GM18511 (cell line): ENCODE data around the gene PDGFD.

Experiments used
- ATAC-seq: cut with Tn5 transposase; IDR thresholded peaks from one replicate; pipeline ENCODE4 v1.9.1; 2021; ENCODE audit warnings: mild to moderate bottlenecking, moderate library complexity; ENCODE audit not compliant: unreplicated experiment

PDGFD gene

DNA sequence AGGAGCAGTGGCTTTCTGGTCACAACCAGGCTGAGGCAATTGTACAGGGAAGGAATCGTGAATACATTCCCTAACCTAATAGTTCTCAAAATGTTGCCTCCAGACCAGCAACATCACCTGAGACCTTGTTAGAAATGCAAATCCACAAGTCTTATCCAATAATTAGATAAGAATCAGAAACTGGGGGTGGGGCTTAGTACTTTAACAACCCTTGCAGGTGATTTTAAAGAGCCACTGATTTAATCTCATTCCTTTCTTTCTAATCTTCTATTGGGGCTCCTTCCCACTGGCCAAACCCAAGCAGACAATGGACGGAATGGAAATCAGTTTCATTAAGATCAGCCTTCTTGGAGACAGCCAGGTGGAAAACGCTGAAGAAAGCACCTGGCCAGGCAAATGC is 269.9 kb downstream of the PDGFD start:
- ATAC-seq: no peak

DNA sequence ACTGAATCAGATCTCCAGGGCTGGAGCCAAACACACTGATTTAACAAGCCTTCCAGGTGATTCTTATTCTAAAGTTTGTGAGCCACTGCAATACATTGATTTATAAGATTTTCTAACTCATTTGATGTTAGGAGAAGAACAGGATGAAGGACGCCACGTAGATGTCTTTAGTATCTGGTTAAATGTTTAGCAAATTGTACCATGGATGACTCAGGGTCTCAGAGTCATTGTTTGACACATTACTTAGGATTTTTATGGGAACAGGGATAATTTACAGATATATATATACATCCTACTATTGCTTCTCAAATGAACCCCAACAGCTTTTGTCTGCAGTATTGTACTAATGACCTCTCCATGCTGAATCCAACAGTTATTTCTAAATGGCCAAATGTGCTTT is 270.6 kb downstream of the PDGFD start:
- no peak for ATAC-seq

DNA sequence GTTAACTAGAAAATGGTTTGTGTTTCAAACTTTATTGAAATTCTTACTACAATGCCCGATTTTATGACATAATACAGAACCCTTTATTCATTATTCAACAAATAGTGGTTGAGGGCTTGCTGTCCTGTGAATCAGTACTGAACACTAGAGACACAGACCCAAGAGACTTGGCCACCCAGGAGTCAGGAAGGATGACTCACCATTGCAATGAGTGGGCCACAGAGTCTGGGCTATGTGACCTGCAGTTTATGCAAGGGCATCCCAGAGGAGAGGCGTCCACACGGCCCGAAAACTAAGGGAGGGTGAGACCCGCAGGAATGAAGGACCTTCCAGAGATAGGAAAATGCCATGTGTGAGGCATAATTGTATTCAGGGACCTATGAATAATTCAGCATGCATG is 271.3 kb downstream of the PDGFD start:
- ATAC-seq: no peak

DNA sequence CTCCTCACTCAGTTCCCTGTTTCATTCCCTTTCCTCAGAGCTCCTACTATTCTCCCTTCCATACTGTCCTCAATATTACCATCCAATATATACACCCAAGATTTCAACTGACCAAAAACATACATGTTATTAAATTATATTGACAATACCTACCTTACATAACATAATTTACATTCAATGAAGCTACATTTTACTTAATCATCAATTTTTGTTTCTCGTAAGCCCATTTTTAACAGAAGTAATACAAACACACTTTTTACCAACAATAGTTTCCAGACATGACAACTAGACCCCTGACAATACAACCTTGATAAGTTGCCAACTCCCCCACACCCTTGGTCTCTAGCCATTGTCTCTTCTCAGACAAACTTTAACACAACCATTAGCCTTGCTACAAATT is 273.3 kb downstream of the PDGFD start:
- ATAC-seq: no peak

DNA sequence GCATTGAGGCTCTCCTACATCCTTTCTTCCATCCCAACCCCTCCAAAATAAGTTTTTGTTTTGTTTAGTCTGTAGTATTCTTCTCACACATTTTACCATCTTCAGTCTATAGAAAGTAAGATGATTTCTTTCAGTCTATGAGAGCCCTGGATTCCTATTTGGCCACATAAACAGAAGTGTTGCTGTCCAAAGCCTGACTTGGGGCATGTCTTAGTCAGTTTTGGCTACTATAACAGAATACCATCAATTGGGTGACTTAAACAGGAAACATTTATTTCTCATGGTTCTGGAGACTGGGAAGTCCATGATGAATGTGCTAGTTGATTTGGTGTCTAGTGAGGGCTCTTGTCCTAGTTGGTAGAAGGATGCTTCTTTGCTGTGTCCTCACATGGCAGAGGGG is 274.3 kb downstream of the PDGFD start:
- ATAC-seq: no peak

DNA sequence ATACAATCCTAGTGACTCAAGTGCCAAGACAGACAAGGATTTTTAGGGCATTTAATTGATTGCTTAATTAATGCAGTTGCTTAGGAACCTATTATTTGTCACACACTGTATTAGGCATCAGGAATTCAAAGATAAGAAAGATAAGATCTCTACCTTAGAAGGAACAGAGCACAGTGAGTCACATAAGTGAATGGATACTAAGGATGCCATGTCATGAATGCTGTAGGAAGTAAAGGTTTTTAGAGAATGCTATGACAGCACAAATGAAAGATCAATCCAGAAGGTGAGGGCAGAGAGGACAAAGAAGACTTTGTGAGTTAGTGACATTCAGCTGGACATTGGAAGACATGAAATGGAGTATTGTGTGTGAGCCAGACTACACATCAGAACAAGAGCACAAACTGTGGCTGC is 275.4 kb downstream of the PDGFD start:
- no peak for ATAC-seq

DNA sequence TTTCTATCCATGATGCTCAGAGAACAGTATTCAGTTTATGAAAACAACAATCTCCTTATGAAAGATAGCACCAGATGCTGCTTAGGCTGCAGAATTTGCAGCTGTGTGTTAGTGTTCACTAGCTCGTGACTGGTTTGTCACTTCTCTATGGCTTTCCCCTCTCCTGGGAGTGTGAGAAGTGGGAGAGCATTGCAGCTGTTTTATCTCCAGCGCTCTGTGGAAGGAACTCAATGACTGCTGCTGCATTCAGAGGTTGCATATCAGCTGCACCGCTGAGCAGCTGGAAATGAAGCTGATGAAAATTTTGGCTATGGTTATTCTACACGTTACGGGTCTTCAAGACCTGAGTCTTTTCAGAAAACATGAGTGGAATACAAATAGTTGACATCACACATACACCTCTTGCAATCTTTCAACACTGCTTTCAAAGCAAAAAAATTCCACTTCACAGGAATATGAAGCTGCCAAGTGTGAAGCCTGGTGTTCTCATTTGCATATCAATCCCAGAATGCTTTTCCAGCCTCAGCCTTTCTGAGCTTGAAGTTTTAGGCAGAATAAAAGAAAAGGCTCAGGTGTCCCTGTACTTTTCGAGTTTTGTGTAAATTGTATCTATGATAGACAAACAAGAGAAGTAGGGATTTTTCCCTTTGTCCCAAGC is 276.8 kb downstream of the PDGFD start:
- ATAC-seq: peak; percentile 66

DNA sequence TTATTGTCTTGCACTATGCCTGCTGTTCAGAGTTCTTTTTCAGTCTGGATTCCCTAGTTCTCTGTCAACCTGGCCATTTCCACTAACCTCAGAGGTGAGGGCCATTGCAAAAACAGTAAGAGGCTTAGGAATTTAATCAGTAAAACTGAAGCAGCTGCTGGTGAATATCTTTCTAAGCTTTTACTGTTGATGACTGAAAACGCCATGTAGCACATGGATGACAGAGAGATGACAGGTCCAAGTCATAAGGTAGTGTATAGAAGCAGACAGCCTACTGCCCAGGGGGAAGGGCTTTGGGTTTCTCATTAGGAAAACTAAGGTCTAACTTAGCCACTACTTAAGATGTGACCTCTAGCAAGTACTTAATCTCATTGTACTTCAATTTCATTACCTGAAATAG is 280.1 kb downstream of the PDGFD start:
- no peak for ATAC-seq

DNA sequence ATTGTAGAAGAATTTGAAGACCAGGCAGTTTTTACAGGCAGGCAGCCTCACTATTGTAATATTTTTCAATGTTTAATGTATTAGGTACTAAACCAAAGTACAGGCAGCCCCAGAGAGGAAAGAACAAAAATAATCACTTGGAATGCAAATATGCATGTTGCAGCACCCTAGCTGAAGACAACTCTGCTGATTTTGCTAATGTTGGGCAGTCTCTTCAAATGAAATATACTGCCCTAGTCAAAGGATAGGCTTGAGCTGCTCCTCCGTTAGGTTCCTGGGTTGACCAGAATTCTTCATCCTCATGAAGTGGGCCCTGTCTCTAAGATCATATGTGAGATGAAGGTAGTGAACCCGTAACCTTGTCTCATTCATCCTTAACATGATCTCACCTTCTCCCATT is 280.7 kb downstream of the PDGFD start:
- no peak for ATAC-seq

DNA sequence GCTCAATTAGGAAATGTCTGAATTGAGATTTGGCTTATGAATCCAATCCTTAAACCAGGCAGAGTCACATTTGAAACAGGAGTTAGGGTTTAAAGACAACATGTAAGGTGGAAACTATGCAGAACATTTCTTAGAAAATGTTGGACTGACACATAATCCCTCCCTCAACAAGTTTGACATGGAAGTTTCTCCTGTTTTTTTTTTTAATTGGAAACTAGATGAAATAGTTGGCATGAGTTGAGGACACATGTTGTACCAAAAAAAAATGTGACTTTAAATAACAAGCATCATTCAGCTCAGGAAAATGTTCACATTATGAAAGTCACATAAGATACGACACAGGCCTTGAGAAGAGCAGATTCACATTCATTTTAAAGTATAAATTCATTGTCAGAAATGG is 282.4 kb downstream of the PDGFD start:
- ATAC-seq: no peak

DNA sequence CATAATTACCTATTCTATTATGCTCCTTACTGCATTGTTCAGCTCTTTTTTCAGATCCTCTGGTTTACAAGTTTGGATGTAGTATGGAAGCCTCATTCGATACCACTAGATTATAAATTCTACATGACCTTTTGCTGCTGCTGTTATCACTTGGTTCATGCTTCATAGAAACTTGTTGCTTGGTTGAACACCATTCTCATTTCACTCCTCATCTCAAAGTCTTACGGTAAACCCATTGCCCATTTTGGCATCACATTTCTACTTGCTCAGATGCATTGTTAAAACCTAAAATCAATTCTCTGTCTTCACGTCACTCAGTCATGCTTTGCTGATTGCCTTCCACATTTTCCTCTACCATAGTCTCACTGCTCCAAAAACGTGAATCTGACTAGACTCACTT is 283.0 kb downstream of the PDGFD start:
- no peak for ATAC-seq

DNA sequence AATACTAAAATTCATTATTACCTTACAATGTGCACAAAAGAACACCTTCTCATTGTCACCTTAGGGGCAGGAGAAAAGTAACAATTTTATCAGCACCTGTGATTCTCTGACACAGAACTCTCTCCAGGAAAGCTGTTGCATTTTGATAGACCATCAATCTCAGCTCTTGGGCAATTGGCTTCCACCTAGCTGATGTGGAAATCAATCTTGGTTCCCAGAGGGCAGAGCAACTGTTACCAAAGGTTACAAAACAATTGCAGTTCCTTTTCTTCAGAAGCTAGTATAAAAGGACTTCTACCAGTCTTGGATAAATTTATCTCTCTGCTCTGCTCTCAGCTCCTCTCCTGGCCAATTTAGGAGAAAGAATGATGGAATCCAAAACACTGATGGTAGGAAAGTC is 285.3 kb downstream of the PDGFD start:
- no peak for ATAC-seq

DNA sequence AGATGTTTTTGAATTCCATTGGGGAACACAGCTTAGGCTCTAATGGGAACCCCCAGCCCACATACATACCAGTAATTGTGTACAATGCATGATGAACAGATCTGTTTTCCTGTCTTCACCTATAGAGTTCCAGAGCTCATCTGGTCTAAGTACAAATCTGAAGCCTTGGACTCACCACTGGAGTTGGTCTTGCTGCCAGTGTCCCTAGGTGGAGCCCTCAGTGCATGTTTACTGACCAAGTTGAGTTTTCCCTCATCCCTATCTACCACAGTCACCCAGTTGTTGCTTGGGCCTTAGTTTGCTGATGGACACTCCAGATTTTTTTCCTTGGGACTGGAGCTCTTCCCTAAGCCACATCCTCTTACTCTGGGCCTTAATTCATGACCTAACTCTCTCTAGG is 286.7 kb downstream of the PDGFD start:
- no peak for ATAC-seq

DNA sequence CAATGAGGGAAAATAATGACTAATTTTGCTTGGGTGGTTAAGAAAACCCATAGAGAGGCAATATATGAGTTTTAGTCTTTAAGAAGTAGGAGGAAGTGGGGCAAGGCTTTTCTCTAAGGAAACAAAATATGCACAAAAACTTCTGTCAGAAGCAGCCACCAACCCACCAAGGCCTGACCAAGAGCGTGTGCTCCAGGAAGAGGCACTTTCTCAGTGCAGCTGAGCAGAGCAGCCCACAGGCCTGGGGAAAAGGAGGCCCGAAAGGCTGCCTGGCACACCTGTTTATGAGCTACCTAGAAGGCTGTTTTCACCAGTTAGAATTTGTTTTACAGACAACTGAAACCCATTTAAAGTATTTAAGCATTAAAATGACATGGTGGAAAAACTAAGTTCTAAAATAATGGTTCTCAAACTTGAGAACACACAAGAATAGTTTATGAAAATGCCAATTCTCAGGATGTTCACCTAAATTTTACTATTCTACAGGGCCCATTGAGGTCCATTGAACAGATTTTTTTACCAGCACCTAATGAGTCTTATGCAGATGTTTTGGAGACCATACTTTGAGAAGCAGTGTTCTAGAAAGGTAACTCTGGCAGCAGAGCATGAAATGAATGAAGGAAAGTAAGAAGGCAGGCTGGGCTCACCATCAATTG is 288.0 kb downstream of the PDGFD start:
- ATAC-seq: peak; percentile 88

DNA sequence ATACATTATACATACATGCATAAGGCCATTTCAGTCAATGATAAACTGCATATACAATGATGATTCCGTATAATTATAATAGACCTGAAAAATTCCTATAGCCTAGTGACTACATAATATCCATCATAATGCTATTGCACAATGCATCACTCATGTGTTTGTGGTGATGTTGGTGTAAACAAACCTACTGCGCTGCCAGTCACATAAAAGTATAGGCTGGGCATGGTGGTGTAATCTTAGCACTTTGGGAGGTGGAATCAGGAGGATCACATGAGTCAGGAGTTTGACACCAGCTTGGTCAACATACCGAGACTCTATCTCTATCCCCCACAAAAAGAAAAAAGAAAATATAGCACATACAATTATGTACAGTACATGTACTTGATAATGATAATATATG is 291.2 kb downstream of the PDGFD start:
- ATAC-seq: no peak

DNA sequence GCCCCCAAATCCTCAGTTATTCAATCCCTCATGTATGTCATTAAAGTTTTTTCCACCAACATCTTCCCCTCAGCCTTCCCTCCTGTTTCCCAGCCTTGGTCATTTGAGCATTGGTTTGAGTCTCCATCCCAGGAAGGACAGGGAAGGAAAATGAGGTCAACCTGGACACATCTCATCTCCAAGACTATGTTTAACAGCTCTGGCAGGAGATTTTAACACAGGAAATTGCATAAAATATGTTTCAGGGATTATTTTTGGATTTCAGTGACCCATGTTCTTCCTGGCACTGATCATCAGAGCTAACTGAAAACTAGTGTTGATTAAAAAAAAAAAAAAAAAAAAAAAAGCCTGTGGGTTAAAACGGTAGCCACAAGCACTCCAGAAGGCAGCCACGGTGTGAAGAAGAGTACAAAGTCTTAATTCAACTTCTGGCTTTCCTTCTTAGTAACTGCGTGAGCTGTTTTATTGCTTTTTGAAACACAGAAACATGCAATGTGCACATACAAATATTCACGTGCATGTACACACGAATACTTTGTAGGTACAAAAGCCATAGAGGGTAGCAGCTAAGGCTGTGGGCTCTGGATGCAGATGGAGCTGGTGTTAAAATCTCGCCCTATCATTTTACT is 291.9 kb downstream of the PDGFD start:
- no peak for ATAC-seq

DNA sequence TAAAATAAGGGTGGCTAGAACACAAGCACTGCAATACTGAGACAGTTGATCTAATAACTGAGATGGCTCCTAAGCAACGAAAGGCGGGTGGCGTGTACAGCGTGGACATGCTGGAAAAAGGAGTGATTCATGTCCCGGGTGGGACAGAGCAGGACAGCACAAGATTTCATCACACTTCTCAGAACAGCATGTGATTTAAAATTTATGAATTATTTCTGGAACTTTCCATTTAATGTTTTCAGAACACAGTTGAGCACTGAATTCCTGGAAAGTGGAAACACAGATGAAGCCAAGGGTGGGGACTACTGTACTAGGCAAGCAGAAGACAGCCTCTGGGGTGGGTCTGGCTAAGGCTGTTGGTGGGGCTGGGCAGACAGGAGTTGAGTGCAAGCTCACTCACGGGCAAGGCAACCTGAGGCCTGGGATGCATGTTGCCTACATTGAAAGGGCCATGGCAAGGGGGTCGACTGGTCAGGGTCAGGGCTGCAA is 293.1 kb downstream of the PDGFD start:
- no peak for ATAC-seq

DNA sequence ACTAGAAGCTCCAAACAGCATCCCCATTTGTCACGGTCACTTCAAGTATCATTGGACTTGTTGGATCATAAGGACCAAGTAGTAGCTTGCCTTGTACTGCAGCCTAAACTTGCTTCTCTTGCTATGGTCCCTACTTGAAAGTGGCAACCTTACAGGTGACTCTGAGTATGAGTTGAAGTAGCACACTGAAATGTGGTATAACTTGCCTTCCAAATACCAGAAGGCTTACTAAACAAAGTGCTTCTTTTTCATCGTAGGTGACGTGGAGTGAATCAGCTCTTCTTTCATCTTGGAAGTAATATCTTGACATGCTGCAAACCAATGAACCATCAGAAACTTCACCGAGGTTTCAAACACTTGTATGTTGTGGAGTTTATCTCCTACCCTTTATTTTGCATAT is 296.5 kb downstream of the PDGFD start:
- no peak for ATAC-seq

DNA sequence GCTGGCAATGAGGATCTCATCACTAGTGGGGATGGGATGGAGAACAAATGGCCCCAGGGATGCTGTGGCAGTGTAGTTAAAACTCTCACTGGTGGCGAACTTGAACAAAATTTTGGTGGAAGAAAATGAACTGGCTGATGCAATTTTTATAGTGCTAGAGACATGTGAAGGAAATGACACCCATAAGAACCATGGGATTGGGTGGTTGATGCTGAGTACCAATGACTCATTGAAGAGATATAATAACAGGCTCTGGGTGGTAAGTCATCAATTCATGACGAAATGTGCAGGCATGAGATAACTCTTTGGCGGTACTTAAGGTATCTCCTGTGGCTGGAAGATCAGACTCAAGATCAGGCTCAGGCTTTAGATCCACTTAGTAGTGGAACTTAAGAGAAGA is 300.4 kb downstream of the PDGFD start:
- no peak for ATAC-seq

DNA sequence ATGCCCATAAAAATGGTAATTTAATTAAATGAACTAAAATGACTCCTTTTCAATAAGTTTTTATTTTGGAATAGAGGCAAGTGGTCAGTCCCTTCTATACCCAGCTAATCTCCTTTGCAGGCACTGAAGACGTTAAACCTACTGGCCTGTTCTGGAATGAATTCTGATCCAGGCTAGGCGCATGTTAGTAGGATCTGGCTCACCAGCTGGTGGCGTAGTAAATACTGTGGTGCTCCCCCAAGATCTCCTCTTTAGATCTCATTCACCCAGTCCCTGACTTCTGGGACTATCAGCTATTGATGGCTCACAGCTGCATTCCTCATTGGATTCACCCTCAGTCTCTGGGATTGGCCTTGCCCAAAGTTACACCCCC is 301.2 kb downstream of the PDGFD start:
- peak; percentile 2 for ATAC-seq

DNA sequence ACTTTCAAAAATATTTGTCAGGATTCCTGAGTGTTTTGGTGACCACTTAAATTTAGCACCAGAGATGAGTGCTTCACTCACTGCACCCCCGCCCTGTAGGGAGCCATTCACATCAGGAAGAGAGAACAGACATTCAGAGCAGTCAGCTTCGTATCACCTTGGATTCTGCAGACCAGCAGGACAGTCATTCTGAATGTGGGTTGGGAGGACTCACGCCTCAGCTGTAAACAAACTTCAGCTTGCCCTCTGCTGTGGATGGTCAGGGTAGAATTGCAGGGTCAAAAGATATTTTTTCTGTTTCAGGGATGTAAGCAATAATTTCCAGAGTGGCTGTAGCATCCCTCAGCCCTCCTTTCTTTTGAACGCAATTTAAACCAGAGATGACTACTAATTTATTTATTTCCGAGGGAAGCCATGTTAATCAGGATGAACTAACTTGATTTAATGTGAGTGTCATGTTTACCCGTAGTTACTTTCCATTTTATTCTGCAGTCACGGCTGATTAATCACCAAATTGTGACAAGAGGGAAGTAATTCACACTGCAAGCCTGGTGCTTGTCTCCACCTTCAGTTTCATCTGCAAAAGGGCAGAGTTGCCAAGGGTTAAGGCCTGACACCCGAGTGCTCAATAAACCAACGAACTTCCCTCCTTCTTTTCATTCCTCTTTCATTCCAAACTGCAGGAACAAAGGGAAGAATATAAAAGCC is 301.7 kb downstream of the PDGFD start:
- peak; percentile 91 for ATAC-seq
